AG04450 (cell line): Measurements from ENCODE around the gene TYRO3. TPM values are rescaled to one million over a fixed set of nuclear protein-coding genes. Genes with fewer than 3 reads are reported as not detected.

Experiments
- CTCF ChIA-PET: fragments of 300-600, 350-600 bp; formaldehyde crosslinking; extraction: SDS; loops from one replicate; lab custom pipeline; 2022; ENCODE audit warnings: antibody characterized with exemption, inconsistent platforms; lab: Charles Lee
- POLR2A ChIA-PET: fragments of 350-600 bp; formaldehyde crosslinking; extraction: SDS; loops from one replicate; lab custom pipeline; 2021; ENCODE audit warnings: antibody characterized with exemption, inconsistent platforms; lab: Yijun Ruan, JAX
- DNase-seq: peaks from one replicate; pipeline ENCODE4 v3.0.0-alpha.2; 2011; ENCODE audit warnings: low read depth, low spot score
- H3K27ac ChIP-seq: one replicate; pipeline ENCODE4 v1.5.1; 2012; ENCODE audit warnings: low read depth, low read length, control low read depth
- H3K27me3 ChIP-seq: one replicate; pipeline ENCODE4 v1.6.0; 2012; ENCODE audit warnings: low read length; ENCODE audit not compliant: control insufficient read depth, insufficient read depth
- H3K4me3 ChIP-seq: 2 replicates; pipeline ENCODE4 v1.5.1; 2011; ENCODE audit warnings: mild to moderate bottlenecking, low read depth, low read length, control low read depth
- H3K9me3 ChIP-seq: 2 replicates; pipeline ENCODE4 v1.5.1; 2012; ENCODE audit warnings: low read length; ENCODE audit not compliant: control insufficient read depth, insufficient read depth
- polyA plus RNA-seq: library from polyadenylated mRNA; depleted of rRNA; stranded (reverse); fragments of >200 nt; gene quantifications from 2 replicates; pipeline ENCODE4 v1.2.3, GENCODE V29; 2011
- TF ChIP-seq, protein P1 (sequence below): IDR thresholded peaks from 2 replicates; pipeline ENCODE4 v1.5.1; 2011; ENCODE audit warnings: low read depth, low read length, control low read depth, inconsistent platforms

The TYRO3 gene
- polyA plus RNA-seq, 1 experiment: 21.0 TPM

DNA sequence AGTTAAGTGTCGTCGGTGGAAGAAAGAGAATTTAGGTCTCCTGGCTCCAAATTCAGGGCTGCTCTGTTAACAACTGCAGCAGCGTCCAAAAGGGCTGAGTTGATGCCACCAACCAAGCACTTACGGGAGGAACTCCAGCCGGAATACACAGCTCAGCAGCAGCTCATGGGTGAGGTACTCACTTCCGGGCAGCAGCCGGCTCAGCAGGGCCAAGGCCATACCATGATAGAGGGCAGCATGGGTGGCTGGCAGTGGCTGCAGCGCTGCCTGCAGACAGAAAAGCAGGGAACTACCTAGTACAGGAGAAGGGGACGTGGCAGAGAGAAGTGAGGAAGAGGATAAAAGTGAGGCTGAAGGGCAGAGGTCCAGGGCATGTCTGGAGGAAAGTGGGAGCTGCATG, 37.4 kb upstream of the TYRO3 start:
- ChIA-PET CTCF (no interaction called here), POLR2A (no interaction called here)
- TF ChIP-seq, protein P1, sequence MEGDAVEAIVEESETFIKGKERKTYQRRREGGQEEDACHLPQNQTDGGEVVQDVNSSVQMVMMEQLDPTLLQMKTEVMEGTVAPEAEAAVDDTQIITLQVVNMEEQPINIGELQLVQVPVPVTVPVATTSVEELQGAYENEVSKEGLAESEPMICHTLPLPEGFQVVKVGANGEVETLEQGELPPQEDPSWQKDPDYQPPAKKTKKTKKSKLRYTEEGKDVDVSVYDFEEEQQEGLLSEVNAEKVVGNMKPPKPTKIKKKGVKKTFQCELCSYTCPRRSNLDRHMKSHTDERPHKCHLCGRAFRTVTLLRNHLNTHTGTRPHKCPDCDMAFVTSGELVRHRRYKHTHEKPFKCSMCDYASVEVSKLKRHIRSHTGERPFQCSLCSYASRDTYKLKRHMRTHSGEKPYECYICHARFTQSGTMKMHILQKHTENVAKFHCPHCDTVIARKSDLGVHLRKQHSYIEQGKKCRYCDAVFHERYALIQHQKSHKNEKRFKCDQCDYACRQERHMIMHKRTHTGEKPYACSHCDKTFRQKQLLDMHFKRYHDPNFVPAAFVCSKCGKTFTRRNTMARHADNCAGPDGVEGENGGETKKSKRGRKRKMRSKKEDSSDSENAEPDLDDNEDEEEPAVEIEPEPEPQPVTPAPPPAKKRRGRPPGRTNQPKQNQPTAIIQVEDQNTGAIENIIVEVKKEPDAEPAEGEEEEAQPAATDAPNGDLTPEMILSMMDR: no peak

GRCh38 chr15:41523097-41523496, 35.9 kb upstream of the TYRO3 start:
- TF ChIP-seq, protein P1: no peak
- CTCF ChIA-PET: interaction anchor here (1.3 kb wide), 1 partner anchor 57 kb away, joined by 4 read pairs; no protein-coding TSS in a partner anchor
- Histone ChIP-seq H3K27ac (no peak overlapping the region), H3K27me3 (no peaks in the 10 kb centered on the region), H3K9me3 (no peaks in the 10 kb centered on the region; the same call in 1 of the 2 replicates), H3K4me3 (no peak overlapping the region)
- no peak for DNase-seq
- POLR2A ChIA-PET: no interaction called here

More for the DNA sequence above, 37.4 kb upstream of the TYRO3 start:
- Histone ChIP-seq H3K4me3 (no peak overlapping the region), H3K9me3 (no peaks in the 10 kb centered on the region; the same call in 1 of the 2 replicates), H3K27ac (no peak overlapping the region), H3K27me3 (no peaks in the 10 kb centered on the region)
- DNase-seq: no peak

DNA sequence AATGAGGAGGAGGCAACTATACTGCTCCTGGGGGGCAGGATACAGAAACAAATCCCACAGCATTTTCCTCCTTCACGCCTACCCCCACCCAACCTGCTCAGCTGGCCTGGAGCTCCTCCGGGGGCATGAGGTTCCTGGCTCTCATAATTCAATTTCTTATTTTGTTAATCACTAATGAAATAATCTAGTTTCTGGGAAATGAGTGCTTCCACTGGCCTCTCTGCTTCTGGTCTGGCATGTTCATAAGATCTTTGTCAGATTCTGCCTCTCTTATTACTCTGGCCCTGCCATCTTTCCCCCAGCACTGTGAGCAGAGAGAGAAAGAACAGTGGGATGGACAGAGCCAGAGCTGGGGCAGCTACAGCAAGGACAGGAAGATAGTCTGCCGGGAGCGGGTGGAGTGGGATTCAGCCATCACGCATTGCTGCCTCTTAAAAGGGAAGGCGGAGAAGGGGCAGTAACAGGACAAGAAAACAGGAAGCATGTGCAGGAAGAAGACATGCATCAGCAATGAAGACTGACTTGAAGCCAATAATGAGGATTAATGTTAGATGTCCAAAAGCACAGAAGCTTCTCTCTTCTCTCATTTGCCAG, 28.6 kb upstream of the TYRO3 start:
- Histone ChIP-seq H3K4me3 (no peak overlapping the region), H3K27me3 (no peaks in the 10 kb centered on the region), H3K27ac (no peak overlapping the region), H3K9me3 (no peaks in the 10 kb centered on the region)
- no peak for DNase-seq
- TF ChIP-seq, protein P1: no peak
- ChIA-PET CTCF (no interaction called here), POLR2A (interaction anchor here (1.8 kb wide), 1 partner anchor 14 kb away, joined by 6 read pairs; the partner anchor contains the start of gene RPAP1)

DNA sequence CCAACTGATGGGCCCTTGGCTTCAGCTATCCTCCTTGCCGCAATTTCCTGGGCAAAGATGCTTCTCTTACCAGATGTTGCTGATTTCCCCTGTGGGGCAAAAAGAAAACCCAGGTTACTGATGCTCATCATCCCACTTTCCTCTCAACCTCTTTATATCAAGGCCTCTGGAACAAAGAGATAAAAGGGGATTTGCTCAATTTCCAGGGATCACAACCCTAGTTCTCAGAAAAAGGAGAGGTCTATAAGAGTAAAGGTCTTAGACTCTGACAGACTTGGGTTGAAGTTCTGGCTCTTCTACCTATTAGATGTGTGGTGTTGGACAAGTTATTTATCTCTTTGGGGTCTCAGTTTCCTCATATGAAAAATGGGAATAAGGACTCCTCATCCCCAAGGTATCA, 23.5 kb upstream of the TYRO3 start:
- DNase-seq: no peak
- ChIA-PET POLR2A (no interaction called here), CTCF (no interaction called here)
- no peaks in the 10 kb centered on the region for H3K27me3 ChIP-seq
- no peak overlapping the region for H3K4me3 ChIP-seq
- H3K9me3 ChIP-seq: no peaks in the 10 kb centered on the region
- TF ChIP-seq, protein P1: no peak
- H3K27ac ChIP-seq: no peak overlapping the region

DNA sequence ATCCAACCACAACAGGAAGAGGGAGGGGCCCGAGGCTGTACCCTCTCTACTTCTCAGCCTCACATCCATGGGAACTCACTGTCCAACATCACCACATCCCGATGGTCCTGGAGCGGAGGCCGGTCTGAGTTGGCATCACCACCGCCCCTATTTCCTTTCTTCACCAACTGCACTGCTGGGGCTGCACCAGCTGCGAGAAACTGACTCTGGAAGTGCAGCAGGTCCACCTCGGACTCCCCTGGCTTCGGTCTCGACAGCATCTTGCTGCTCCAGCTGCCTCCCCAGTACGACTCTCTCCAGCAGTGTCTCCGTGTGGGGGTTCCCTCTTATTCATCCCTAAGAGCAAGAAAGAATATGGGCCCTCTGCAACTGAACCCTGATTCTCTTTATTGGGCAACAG, 22.1 kb upstream of the TYRO3 start:
- TF ChIP-seq, protein P1: no peak
- no peak overlapping the region for H3K4me3 ChIP-seq
- H3K27ac ChIP-seq: no peak overlapping the region
- no peaks in the 10 kb centered on the region for H3K27me3 ChIP-seq
- ChIA-PET POLR2A (no interaction called here), CTCF (interaction anchor here (0.6 kb wide), 1 partner anchor 248 kb away, joined by 3 read pairs; no protein-coding TSS in a partner anchor)
- no peak for DNase-seq
- H3K9me3 ChIP-seq: no peaks in the 10 kb centered on the region
